ENCODE results near the gene HMOX2. TPM values are rescaled to one million over a fixed set of nuclear protein-coding genes. Genes with fewer than 3 reads are reported as not detected.

The HMOX2 gene
- total and polyA plus RNA-seq, 7 donors = 20.8 to 49.0 (median 23.3) TPM

GRCh38 chr16:4477966-4478365, 1.8 kb downstream of the HMOX2 start:
- 67 to 74% (median 68%) methylated on average over 2 of the region's 2 CpGs for WGBS, 3 donors
- Histone ChIP-seq H3K27ac (no peak overlapping the region), H3K4me3 (peak overlapping the region; percentile 94), H3K9me3 (no peaks in the 10 kb centered on the region), H3K36me3 (ENCODE audit: insufficient read depth in 1 of 2, low read depth in 1 of 2) (no peaks in the 10 kb centered on the region), H3K4me1 (peaks cover 11% of the 10 kb centered on the region), H3K27me3 (ENCODE audit: insufficient read depth in 3 of 3, low read length in 2 of 3) (peaks cover 0 to 14% (median 0%) of the 10 kb centered on the region in 3 donors)
- no peak for TF ChIP-seq CTCF (IDR thresholded peaks at IDR 0.05)
- DNase-seq (no peak), ATAC-seq (no peak)
- intact Hi-C loops (cut with DNase I) = loop anchor here in 1 of 2 donors (10.0 kb wide), 1 partner anchor 53 kb away; the partner anchor contains the start of gene DNAJA3

- H3K27me3 ChIP-seq (ENCODE audit: insufficient read depth in 3 of 3, low read length in 2 of 3) = no peaks in the 10 kb centered on the region
- H3K9me3 ChIP-seq = no peaks in the 10 kb centered on the region
- TF ChIP-seq CTCF (IDR thresholded peaks at IDR 0.05) = no peak
- H3K36me3 ChIP-seq (ENCODE audit: insufficient read depth in 1 of 2, low read depth in 1 of 2) = peaks cover 0 to 21% of the 10 kb centered on the region in 2 donors
- DNase-seq (no peak), ATAC-seq (peak in 1 of 4 donors; percentile 35)
- intact Hi-C loops (cut with DNase I) = no loop called here
- H3K4me1 ChIP-seq = peaks cover 4% of the 10 kb centered on the region
- H3K27ac ChIP-seq = no peak overlapping the region
- H3K4me3 ChIP-seq = no peak overlapping the region
- WGBS, 3 donors = 41 to 70% (median 49%) methylated on average over 2 of the region's 2 CpGs
Observed at GRCh38 chr16:4481526-4481925, 5.3 kb downstream of the HMOX2 start.

- intact Hi-C loops (cut with DNase I) = no loop called here
- H3K36me3 ChIP-seq (ENCODE audit: insufficient read depth in 1 of 2, low read depth in 1 of 2) = peaks cover 0 to 23% of the 10 kb centered on the region in 2 donors
- peaks cover 4% of the 10 kb centered on the region for H3K4me1 ChIP-seq
- 88 to 96% (median 93%) methylated on average over 1 of the region's 1 CpG for WGBS, 3 donors
- no peak overlapping the region for H3K27ac ChIP-seq
- ATAC-seq = no peak
- no peak for DNase-seq
- no peaks in the 10 kb centered on the region for H3K9me3 ChIP-seq
- H3K4me3 ChIP-seq = no peak overlapping the region
- no peaks in the 10 kb centered on the region for H3K27me3 ChIP-seq (ENCODE audit: insufficient read depth in 3 of 3, low read length in 2 of 3)
- no peak for TF ChIP-seq CTCF (IDR thresholded peaks at IDR 0.05)
Observed at GRCh38 chr16:4481963-4482362, 5.8 kb downstream of the HMOX2 start.

GRCh38 chr16:4486126-4486893, 10.1 kb downstream of the HMOX2 start:
- ATAC-seq = peak in 3 of 4 donors; percentile 47 to 72 (median 68)

More at GRCh38 chr16:4486126-4486893, 10.1 kb downstream of the HMOX2 start:
- H3K4me3 ChIP-seq = no peak overlapping the region
- H3K4me1 ChIP-seq = no peaks in the 10 kb centered on the region
- peaks cover 0 to 36% of the 10 kb centered on the region in 2 donors for H3K36me3 ChIP-seq (ENCODE audit: insufficient read depth in 1 of 2, low read depth in 1 of 2)
- intact Hi-C loops (cut with DNase I) = no loop called here
- no peak overlapping the region for H3K27ac ChIP-seq
- no peaks in the 10 kb centered on the region for H3K27me3 ChIP-seq (ENCODE audit: insufficient read depth in 3 of 3, low read length in 2 of 3)
- no peak for TF ChIP-seq CTCF (IDR thresholded peaks at IDR 0.05)
- H3K9me3 ChIP-seq = no peaks in the 10 kb centered on the region
- no peak for DNase-seq
- WGBS, 3 donors = 89 to 94% (median 90%) methylated on average over 3 of the region's 3 CpGs

Measured in psoas muscle (tissue), 8 donors.